Heart left ventricle (tissue), 13 donors: Measurements from ENCODE around the gene FOXN3.

ENCODE experiments used
- CTCF ChIP-seq, 12 donors: fragments of 200-600 bp; sonication (generic) in 4 of 12; IDR thresholded peaks; one replicate each; pipeline versions ENCODE4 v1.5.0 to v1.8.0; 2018 to 2022; ENCODE audit warnings: antibody characterized with exemption in 12 of 12, mild to moderate bottlenecking in 5 of 12
- POLR2A ChIP-seq, 2 donors: fragments of 450-650 bp; IDR thresholded peaks; one replicate each; pipeline ENCODE4 v1.6.1; 2017; ENCODE audit warnings: antibody characterized with exemption in 2 of 2, mild to moderate bottlenecking in 2 of 2, moderate library complexity in 2 of 2
- donor health status: ischemic (EF 13 %, LVEDD 7.1; RV severe dilation, severe dysfunction).
- donor health status: DM: no; HTN: yes; CAD: no.
- donor health status: DM: no; HTN: no; CAD: no.
- donor health status: ischemic (EF 25% LVEDD 6.9; RV normal size, moderate dysfunction).
- donor health status: ischemic (EF 25% LVEDD 5.7; RV mildly dilated, moderate dysfunction).
- donor health status: ischemic (EF 35%, LVEDD 5.7; RV mildly dilated, moderate dysfunction).
- donor health status: nonischemic (EF 11% LVEDD 7.7; RV severe dilation, severe dysfunction).
- donor health status: DM: yes; HTN: yes; CAD: no.
- donor health status: PGD.
- donor health status: ischemic (EF 29% LVEDD 5.4; RV normal size, mild dysfunction).
- donor health status: nonischemic (EF 23%, LVEDD 6.1; RV moderate dilation, normal function).

GRCh38 chr14:89290813-89291212 is 126.2 kb downstream of the FOXN3 start:
- TF ChIP-seq CTCF (IDR thresholded peaks at IDR 0.05) (no peak), POLR2A (IDR thresholded peaks at IDR 0.05) (no peak)
